K562 (cell line): ENCODE data around the gene CTDSPL. TPM values are rescaled to one million over a fixed set of nuclear protein-coding genes. Genes with fewer than 3 reads are reported as not detected.

Experiments used
- CAMTA2 ChIP-seq: fragments of 250-450 bp; sonication (Bioruptor Pico); conservative IDR thresholded peaks from 2 replicates; pipeline ENCODE4 v1.5.1; 2022
- CREBBP ChIP-seq: IDR thresholded peaks from one replicate; pipeline ENCODE4 v1.6.1; 2012; ENCODE audit warnings: low read depth, mild to moderate bottlenecking, control low read depth, inconsistent platforms, low read length
- CUX1 ChIP-seq: fragments of 200-800 bp; sonication (Bioruptor generic); IDR thresholded peaks from 2 replicates; pipeline ENCODE4 v1.6.1; 2016; ENCODE audit warnings: missing genetic modification characterization, missing compliant biosample characterization
- GABPB1 ChIP-seq: sonication (generic); formaldehyde crosslinking; IDR thresholded peaks from 2 replicates; pipeline ENCODE4 v1.8.0; 2022; ENCODE audit warnings: mild to moderate bottlenecking, missing genetic modification reagents
- GTF2E2 ChIP-seq: fragments of 200-800 bp; sonication (Bioruptor generic); IDR thresholded peaks from 2 replicates; pipeline ENCODE4 v1.6.1; 2016; ENCODE audit warnings: missing genetic modification characterization, missing compliant biosample characterization
- IRF2 ChIP-seq: sonication (generic); formaldehyde crosslinking; IDR thresholded peaks from 2 replicates; pipeline ENCODE4 v1.8.1; 2022; ENCODE audit warnings: mild to moderate bottlenecking, missing genetic modification reagents
- MTA2 ChIP-seq: fragments of 450-650 bp; IDR thresholded peaks from 2 replicates; pipeline ENCODE4 v1.6.1; 2016; ENCODE audit warnings: low read depth
- NCOA4 ChIP-seq: fragments of 450-650 bp; IDR thresholded peaks from 2 replicates; pipeline ENCODE4 v1.6.1; 2018; ENCODE audit warnings: mild to moderate bottlenecking; ENCODE audit not compliant: partially characterized antibody
- NELFE ChIP-seq: IDR thresholded peaks from 2 replicates; pipeline ENCODE4 v1.6.1; 2011; ENCODE audit warnings: mild to moderate bottlenecking; ENCODE audit not compliant: insufficient read depth, insufficient read length
- XRCC5 ChIP-seq: fragments of 200-400 bp; formaldehyde crosslinking; IDR thresholded peaks from 2 replicates; pipeline ENCODE4 v1.6.1; 2017; ENCODE audit warnings: low read depth, mild to moderate bottlenecking, low read length
- ZBED1 ChIP-seq: IDR thresholded peaks from 2 replicates; pipeline ENCODE4 v1.6.1; 2014
- polyA plus RNA-seq, 8 experiments: library from polyadenylated mRNA; depleted of rRNA in 4 of 8; stranded (reverse) in 5 of 8; unstranded in 3 of 8; fragments of >200 nt; fragmentation: Nextera tagmentation in 2 of 8; fragmentation: Illumina TruSeq in 1 of 8; extraction: Ambion mirVana in 2 of 8; extraction: Trizol in 1 of 8; gene quantifications; 2 replicates each; pipeline versions ENCODE4 v1.2.1 to v1.2.3, GENCODE V29; 2011 to 2014; ENCODE audit warnings: inconsistent platforms in 1 of 8, missing spikeins in 1 of 8
- total RNA-seq, 7 experiments: library from RNA; depleted of rRNA in 6 of 7; stranded (reverse); fragments of >200 nt in 6 of 7; fragmentation: Illumina TruSeq in 2 of 7; extraction: Trizol in 2 of 7; gene quantifications; 2 replicates each; pipeline versions ENCODE4 v1.2.1 to v1.2.3, GENCODE V29; 2011 to 2021; ENCODE audit warnings: low replicate concordance in 1 of 7
- TF ChIP-seq, protein P1 (sequence below), 2 experiments: fragments of 200-800 bp in 1 of 2; sonication (Bioruptor generic) in 1 of 2; sonication (generic) in 1 of 2; formaldehyde crosslinking in 1 of 2; IDR thresholded peaks in 1 of 2; conservative IDR thresholded peaks in 1 of 2; 2 replicates each; pipeline versions ENCODE4 v1.5.0 to v1.6.1; 2016 to 2020; ENCODE audit warnings: missing compliant biosample characterization in 1 of 2, missing genetic modification characterization in 1 of 2, missing genetic modification reagents in 1 of 2
- TF ChIP-seq, protein P2 (sequence below): sonication (generic); formaldehyde crosslinking; IDR thresholded peaks from 2 replicates; pipeline ENCODE4 v1.8.0; 2022; ENCODE audit warnings: mild to moderate bottlenecking, missing genetic modification reagents
- TF ChIP-seq, protein P3 (sequence below): fragments of 450-650 bp; IDR thresholded peaks from 2 replicates; pipeline ENCODE4 v1.7.0; 2016; ENCODE audit warnings: borderline replicate concordance

CTDSPL gene
- total and polyA plus RNA-seq, 9 of the 15 experiments (the other 6 are each of a cell fraction or from before 2014, with no cell fraction given), result 5.1 to 19.3 (median 11.3) TPM

DNA sequence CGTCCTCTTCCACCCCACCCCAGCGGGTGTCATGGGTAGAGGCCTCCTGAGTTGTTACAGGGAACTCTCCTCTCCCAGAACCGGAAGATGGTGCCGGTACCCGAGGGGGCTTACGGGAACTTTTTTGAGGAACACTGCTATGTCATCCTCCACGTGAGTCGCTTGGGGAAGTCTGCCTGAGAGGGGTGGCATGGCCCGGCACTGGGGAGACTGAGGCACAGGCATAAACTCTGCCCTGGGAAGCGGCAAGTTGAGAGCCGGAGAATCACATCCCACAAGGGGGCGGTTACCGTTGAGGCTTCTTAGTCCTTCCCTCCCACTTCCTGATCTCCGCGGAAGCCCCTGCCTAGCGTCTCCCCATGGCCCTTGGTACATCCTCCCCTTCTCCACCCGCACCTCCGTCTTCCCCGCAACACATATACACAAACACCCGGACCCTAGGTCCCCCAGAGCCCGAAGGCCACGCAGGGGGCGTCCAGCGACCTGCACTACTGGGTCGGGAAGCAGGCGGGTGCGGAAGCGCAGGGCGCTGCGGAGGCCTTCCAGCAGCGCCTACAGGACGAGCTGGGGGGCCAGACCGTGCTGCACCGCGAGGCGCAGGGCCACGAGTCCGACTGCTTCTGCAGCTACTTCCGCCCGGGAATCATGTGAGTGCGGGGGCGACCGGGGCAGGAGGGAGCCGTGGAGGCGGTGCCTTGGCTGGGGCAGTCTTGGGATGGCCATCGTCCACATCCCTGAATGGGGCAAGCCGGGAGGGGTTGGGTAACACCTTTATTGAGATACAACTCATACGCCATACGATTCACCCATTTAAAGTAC is 132.3 kb downstream of the CTDSPL start (continued):
- TF ChIP-seq GABPB1 (CRISPR knock-in tag) (peak; percentile 95), ZBED1 (peak; percentile 53; the same call in 1 of the 2 replicates), NCOA4 (no peak), GTF2E2 (tag) (peak; percentile 85), MTA2 (peak; percentile 41; the same call in 1 of the 2 replicates), CUX1 (no peak), IRF2 (CRISPR knock-in tag) (no peak), NELFE (no peak), CAMTA2 (CRISPR knock-in tag) (no peak), CREBBP (no peak), XRCC5 (no peak)
- TF ChIP-seq, protein P1, sequence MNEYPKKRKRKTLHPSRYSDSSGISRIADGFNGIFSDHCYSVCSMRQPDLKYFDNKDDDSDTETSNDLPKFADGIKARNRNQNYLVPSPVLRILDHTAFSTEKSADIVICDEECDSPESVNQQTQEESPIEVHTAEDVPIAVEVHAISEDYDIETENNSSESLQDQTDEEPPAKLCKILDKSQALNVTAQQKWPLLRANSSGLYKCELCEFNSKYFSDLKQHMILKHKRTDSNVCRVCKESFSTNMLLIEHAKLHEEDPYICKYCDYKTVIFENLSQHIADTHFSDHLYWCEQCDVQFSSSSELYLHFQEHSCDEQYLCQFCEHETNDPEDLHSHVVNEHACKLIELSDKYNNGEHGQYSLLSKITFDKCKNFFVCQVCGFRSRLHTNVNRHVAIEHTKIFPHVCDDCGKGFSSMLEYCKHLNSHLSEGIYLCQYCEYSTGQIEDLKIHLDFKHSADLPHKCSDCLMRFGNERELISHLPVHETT (CRISPR knock-in tag; conservative IDR thresholded peaks at IDR 0.05 in 1 of 2, IDR thresholded peaks at IDR 0.05 in 1 of 2), result peak in 1 of 2 experiments; percentile 81; a peak in 2 of 4 replicates
- TF ChIP-seq, protein P2, sequence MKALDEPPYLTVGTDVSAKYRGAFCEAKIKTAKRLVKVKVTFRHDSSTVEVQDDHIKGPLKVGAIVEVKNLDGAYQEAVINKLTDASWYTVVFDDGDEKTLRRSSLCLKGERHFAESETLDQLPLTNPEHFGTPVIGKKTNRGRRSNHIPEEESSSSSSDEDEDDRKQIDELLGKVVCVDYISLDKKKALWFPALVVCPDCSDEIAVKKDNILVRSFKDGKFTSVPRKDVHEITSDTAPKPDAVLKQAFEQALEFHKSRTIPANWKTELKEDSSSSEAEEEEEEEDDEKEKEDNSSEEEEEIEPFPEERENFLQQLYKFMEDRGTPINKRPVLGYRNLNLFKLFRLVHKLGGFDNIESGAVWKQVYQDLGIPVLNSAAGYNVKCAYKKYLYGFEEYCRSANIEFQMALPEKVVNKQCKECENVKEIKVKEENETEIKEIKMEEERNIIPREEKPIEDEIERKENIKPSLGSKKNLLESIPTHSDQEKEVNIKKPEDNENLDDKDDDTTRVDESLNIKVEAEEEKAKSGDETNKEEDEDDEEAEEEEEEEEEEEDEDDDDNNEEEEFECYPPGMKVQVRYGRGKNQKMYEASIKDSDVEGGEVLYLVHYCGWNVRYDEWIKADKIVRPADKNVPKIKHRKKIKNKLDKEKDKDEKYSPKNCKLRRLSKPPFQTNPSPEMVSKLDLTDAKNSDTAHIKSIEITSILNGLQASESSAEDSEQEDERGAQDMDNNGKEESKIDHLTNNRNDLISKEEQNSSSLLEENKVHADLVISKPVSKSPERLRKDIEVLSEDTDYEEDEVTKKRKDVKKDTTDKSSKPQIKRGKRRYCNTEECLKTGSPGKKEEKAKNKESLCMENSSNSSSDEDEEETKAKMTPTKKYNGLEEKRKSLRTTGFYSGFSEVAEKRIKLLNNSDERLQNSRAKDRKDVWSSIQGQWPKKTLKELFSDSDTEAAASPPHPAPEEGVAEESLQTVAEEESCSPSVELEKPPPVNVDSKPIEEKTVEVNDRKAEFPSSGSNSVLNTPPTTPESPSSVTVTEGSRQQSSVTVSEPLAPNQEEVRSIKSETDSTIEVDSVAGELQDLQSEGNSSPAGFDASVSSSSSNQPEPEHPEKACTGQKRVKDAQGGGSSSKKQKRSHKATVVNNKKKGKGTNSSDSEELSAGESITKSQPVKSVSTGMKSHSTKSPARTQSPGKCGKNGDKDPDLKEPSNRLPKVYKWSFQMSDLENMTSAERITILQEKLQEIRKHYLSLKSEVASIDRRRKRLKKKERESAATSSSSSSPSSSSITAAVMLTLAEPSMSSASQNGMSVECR (CRISPR knock-in tag), result peak; percentile 86
- TF ChIP-seq, protein P3, sequence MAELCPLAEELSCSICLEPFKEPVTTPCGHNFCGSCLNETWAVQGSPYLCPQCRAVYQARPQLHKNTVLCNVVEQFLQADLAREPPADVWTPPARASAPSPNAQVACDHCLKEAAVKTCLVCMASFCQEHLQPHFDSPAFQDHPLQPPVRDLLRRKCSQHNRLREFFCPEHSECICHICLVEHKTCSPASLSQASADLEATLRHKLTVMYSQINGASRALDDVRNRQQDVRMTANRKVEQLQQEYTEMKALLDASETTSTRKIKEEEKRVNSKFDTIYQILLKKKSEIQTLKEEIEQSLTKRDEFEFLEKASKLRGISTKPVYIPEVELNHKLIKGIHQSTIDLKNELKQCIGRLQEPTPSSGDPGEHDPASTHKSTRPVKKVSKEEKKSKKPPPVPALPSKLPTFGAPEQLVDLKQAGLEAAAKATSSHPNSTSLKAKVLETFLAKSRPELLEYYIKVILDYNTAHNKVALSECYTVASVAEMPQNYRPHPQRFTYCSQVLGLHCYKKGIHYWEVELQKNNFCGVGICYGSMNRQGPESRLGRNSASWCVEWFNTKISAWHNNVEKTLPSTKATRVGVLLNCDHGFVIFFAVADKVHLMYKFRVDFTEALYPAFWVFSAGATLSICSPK, result 0 out of 2 replicates have a peak, but pooled peaks have one; percentile 58
